ENCODE measurements around the gene TGM2.

DNA sequence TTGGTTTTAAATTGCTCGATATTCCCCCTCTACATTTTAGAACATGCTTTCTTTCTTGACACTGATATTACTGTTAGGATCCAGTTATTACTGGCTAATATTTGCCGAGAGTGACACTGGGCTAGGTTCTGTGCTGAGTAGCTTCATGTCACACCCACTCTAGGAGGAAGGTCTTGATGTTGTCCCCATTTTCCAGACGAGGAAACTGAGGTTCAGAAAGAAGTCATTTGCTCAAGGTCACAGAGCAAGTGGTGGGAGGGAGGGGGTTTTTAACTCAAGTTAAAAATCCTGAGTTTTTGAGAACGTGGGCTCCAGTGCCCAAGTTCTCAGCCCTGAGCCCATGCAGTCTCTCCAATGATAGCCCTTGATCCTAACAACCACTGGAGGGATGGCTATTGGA, 18.9 kb downstream of the TGM2 start:
- TF ChIP-seq CTCF (optimal IDR thresholded peaks at IDR 0.05 in 1 of 3, IDR thresholded peaks at IDR 0.05 in 1 of 3, conservative IDR thresholded peaks at IDR 0.05 in 1 of 3; ENCODE audit: extremely low read depth in 1 of 3, insufficient read depth in 2 of 3, low read length in 3 of 3), result no peak
- no peak for TF ChIP-seq EZH2 (IDR thresholded peaks at IDR 0.05; ENCODE audit: low read length)
